CD4-positive, alpha-beta T cell treated with Interleukin-17A for 1 hour (primary cell): ENCODE data around the gene MTRFR.
"Not testable (repeated sequence)": the region's sequence is repeated elsewhere in the genome, so short reads cannot be mapped to it uniquely, and the experiment has no call there.

ENCODE experiments used
- DNase-seq: peaks from one replicate; pipeline ENCODE4 v3.0.0-alpha.2; 2020

The MTRFR gene

GRCh38 chr12:123250471-123251383 is 17.5 kb downstream of the MTRFR start:
- no peak for DNase-seq

- DNase-seq = no peak
Measured at GRCh38 chr12:123251403-123252076, 18.3 kb downstream of the MTRFR start.

- DNase-seq = not testable (repeated sequence)
Measured at GRCh38 chr12:123252365-123252764, 19.1 kb downstream of the MTRFR start.

GRCh38 chr12:123253641-123254459 is 20.6 kb downstream of the MTRFR start:
- DNase-seq = no peak

DNA sequence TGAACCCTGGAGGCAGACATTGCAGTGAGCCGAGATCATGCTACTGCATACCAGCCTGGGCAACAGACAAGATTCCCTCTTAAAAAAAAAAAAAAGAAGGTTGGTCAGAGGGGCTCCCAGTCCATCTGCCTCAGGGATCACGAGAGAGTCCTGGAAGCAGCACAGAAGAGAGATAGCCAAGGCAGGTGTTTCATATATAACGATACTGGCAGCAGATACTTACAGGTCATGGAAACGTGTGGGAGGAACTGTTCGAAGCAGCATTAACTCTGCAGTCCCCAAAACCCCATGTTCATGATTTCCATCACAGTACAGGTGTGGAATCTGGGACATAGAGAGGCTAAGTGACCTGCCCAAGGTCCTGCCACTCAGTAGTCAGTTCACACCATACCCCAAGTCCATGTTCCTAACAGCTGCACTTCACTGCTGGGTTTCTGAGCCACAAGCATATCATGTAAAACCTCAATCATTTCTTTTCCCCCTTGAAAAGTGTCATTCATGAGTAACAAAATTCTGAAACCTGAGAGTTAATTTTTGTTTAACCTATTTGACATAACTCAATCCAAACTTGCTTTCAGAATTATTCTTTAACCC is 21.7 kb downstream of the MTRFR start:
- no peak for DNase-seq

GRCh38 chr12:123258593-123258992 is 25.4 kb downstream of the MTRFR start:
- DNase-seq = no peak

DNA sequence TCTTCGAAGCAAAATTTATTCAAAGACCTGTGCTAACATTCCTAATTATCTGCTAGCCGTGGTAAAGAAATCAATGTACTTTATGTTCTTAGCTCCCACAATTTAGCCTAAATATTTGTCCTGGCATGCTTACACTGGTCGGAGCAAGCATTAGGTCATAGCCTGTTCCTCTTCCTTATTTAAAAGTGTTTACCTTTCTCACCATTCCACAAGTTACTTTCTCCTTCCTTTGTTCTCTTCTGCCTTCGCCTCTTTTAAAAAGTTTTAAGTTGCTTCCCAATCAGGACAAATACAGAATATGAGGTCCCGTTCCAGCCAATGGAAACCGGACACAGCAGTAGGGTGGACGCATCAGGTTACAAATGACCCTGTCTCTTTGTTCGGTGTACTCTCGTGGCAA is 26.8 kb downstream of the MTRFR start:
- no peak for DNase-seq

GRCh38 chr12:123261196-123261595 is 28.0 kb downstream of the MTRFR start:
- DNase-seq = no peak

DNA sequence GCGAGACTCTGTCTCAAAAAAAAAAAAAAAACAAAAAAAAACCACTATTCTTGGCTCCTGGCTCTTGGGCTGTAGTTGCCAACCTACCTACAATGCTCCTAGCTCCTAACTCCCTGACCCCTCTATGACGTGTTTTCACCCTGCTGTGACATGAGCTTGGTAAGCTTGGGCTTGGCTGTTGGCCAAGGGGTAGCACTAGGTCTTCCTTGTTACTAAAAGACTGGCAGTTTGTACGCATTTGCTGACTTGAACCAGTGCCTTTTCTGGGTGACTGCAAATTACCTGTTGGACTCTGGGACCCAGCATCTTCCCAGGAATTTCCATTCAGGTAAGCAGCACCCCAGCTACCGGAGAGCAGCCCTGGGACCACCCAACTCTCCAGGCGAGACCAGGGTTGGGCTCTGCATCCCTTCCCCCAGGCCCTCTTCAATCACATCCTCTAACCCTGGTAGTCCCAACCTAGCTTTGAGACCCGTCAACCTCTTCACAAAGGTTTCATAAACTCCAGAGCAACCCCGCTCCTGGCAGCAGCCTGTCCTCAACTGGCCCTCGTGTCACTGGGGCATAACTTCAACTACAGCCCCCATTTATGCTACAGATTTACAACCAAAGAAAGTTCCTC is 30.1 kb downstream of the MTRFR start:
- DNase-seq = no peak

GRCh38 chr12:123264642-123265041 is 31.4 kb downstream of the MTRFR start:
- no peak for DNase-seq

DNA sequence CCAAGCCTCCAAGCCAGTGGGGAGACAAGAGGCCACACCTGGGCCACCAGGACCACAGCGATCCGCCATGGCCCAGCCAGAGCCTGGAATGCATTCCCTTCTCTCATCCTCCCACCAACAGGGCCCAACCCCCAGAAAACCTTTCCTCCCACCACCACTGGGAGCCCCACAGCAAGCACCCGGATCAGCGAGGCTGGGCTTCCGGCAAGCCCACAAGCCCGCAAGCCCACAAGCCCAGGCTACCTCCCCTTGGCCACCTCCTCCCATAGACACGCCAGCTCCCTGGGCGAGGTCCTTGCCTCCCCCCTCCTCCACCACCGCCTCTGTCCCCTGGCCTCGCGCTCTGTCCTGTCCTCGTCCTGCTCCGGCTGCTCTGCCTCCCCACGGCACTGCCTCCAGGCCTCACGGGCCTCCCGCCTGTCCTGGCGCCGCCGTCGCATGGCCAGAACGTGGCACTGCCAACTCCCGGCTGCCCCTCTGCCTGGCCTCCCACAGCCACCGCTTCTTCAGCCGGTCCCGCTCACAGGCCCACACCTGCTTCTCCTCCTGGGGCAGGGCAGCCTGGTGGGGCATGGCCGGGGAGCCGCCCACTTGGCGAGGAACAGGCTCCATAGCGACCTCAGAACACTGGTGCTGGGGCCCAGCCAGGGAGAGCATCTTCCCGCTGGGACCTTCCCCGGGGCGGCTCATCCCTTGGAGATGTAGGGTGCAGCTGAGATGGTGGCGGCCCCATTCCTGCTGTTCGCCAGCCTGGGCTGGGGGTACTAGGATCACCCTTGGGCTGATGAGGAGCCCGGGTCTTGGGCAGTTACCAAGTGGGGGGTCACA is 32.8 kb downstream of the MTRFR start:
- DNase-seq = no peak

DNA sequence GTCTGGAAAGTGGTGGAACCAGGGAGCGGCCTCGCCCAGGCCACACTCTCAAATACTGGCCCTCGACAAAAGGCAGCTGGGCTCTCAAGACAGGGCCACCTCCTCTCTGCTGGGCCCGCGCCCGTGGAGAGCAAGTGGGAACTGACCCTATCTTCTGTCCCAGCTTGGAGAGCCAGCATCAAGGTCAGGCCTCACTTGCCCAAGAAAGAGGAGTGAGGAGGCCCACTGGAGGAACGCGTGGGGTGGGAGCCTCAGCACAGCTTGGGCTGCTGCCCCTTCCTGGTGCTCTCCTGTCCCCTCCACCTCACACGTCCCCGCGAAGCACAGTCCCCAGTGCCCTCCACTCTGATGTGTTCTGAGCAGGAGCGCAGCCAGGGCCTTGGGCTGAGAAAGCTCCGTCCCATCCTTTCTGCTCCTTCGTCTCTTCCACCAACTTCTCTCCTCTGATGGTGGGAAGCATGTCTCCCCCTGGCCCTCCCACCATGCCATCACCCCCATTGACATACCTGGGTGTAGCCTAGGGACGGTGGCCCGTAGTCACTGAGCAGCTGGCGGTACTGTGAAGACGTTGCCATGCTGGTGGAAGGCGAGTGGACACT is 33.5 kb downstream of the MTRFR start:
- no peak for DNase-seq

- DNase-seq = no peak
Measured at GRCh38 chr12:123267335-123267920, 34.2 kb downstream of the MTRFR start.

DNA sequence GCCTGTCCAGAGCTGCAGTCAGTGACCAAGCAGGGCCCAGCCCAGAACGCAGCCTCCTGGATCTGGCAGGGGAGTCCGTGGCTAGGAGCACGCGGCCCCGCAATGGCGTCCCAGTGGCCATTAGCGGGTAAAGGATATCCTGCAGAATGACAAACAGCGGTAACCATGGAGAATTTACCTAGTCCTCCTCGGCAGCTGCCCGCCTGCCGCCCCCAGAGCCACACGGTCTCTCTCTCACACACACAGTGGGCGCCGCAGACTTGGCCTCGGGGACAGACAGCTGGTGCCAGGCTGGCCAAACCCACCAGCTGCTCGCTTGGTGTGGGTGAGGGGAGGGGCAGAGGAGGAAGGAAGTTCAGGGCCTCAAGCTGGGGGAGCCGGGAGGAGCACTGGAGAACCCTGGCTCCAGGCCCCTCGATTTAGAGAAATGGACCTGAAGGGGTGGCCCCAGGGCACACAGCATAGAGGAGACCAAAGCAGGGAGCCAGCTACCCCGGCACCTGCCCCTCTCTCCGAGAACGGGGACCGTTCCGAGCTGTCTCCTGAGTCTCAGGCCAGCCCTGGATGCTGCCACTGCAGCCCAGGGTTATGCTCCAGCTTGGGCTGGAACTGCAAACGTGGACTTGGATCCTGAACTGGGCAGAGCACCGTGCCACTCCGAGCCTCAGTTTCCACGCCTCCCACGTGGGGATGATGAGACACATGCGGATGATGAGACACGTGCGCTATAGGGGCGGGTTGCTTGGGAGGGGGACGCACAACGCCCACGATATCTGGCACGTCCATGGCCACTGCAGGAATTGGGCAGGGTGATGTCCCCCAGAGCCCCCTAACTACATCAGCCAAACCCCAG is 35.0 kb downstream of the MTRFR start:
- DNase-seq = no peak

DNA sequence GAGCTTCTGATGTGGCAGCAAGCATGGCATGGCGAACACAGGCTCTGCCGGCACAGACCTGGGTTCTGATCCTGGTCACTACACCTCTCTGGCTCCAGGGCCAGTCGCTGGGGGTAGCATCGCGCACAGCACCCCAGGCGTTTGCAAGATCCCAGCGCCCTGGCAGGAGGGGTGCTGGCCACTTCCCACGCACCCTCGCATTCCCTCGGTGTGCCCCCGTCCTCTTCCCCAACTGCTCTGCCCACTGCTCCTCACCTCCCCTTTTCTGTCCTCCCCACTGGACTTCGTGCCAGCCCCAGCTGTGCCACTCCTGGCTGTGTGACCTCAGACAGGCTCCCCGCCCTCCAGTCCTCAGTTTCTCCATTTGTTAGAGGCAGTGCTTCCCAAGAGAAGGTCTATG is 35.6 kb downstream of the MTRFR start:
- DNase-seq = no peak

GRCh38 chr12:123269395-123269892 is 36.2 kb downstream of the MTRFR start:
- peak; percentile 41 for DNase-seq

DNA sequence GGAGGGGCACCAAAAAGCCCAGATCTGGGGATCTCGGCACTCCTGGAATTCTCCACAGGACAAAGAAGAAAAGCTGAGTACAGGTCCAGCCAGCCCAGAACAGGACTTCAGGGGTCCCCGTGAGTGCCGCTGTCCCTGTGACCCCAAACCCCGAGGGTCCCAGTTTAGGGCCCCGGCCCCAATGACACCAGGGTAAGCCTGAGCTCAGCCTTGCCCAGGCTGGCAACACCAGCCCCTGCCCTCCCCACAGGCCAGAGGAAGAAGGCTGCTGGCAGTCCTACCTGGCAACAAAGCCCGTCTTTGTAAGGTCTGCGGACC is 36.6 kb downstream of the MTRFR start:
- no peak for DNase-seq

DNA sequence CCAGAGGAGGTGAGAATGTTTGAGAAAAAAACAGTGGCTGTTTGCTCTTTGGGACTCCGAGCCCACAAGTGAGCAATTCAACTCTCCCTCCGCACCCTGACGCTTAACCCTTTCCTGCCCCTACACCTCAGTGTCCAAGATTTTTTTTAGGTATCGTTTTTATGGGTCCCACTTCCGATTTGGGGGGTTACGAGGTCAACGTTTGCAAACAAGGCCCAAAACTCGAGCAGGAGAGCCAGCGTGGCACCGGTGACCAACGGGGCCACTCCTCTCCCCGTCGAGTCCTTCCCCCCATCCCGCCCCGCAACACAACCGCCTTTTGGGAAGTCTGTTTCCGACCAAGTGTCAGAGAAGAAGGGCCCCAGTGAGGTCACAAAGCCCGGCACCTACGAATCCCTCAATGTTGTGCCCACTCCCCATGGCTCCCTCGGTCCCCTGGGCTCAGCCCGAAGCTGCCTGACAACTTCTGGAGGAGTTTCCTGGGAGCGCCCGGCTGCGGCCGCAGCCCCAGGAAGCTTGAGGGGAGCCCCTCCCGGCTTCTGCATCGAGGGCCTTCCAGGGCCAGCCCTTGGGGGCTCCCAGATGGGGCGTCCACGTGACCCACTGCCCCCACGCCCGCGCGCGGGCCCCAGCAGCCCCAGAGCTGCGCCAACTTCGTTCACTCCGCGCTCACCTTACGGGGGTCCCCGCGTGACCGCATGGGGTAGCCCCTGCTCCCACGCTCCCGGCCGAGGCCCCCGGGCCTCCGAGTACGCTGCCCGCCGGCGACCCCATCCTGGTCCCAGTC is 37.2 kb downstream of the MTRFR start:
- no peak for DNase-seq
